ENCODE data around the gene FREY1.
A peak's percentile ranks its signal among the peaks of the same experiment; 100 is the strongest.

The FREY1 gene

DNA sequence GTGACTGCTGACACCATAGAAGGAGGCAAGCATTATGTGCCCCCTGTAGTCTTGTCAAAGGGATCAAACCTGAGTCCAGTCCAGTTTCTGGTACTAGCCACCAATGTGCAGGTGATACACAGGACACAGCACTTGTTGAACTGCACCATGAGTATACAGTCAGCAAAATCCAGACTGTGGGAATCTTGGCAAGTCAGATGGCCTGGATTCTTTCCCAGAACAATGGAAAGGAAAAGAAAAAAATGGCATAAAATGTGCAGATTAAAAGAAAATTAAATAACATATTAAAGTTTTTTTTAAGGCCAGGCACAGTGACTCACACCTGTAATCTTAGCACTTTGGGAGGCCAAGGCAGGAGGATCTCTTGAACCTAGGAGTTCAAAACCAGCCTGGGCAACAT is 43.0 kb downstream of the FREY1 start:
- Histone ChIP-seq H3K9ac (no peak overlapping the region), H3K4me3 (ENCODE audit: low read depth, low read length) (no peak overlapping the region), H3K4me2 (ENCODE audit: low read length) (no peak overlapping the region), H2AFZ (no peak overlapping the region), H3K27ac (no peak overlapping the region), H3K4me1 (peaks cover 5% of the 10 kb centered on the region), H3K36me3 (ENCODE audit: control insufficient read depth, insufficient read depth, low read length) (no peaks in the 10 kb centered on the region), H3K79me2 (no peaks in the 10 kb centered on the region), H3K27me3 (ENCODE audit: control insufficient read depth, insufficient read depth, low read length) (no peaks in the 10 kb centered on the region), H3K9me3 (ENCODE audit: control insufficient read depth, low read length) (no peaks in the 10 kb centered on the region)
- TF ChIP-seq, protein P1, sequence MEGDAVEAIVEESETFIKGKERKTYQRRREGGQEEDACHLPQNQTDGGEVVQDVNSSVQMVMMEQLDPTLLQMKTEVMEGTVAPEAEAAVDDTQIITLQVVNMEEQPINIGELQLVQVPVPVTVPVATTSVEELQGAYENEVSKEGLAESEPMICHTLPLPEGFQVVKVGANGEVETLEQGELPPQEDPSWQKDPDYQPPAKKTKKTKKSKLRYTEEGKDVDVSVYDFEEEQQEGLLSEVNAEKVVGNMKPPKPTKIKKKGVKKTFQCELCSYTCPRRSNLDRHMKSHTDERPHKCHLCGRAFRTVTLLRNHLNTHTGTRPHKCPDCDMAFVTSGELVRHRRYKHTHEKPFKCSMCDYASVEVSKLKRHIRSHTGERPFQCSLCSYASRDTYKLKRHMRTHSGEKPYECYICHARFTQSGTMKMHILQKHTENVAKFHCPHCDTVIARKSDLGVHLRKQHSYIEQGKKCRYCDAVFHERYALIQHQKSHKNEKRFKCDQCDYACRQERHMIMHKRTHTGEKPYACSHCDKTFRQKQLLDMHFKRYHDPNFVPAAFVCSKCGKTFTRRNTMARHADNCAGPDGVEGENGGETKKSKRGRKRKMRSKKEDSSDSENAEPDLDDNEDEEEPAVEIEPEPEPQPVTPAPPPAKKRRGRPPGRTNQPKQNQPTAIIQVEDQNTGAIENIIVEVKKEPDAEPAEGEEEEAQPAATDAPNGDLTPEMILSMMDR (IDR thresholded peaks at IDR 0.05) = no peak

DNA sequence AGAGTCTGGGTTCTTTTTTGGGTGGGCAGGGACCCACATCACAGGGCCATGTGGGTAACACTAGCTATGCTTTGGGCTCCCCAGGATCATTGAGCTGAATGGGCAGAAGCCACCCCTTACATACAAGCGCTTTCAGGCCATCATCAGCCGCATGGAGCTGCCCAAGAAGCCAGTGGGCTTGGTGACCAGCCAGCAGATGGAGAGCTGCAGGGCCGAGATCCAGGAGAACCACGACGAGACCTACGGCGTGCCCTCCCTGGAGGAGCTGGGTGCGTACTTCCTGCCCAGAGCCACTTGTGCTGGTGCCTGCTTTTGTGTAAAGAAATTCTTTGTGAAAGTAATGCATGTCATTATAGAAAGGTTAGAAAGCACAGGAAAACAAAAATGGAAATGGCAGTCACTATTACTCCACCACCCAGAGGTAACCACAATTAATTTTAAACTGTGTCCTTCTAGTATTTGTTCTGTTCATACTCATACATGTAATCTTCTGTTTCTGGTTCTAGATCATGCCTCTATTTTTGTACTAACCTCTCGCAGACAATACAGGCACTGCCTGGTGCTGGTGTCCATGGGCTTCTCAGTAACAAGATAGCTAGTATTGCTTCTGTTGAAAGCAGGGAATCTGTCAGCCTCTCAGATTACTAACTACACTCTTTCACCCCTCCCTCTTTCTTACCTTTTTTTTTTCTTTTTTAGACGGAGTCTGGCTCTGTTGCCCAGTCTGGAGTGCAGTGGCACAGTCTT is 46.1 kb downstream of the FREY1 start:
- peaks cover 19% of the 10 kb centered on the region for H3K4me1 ChIP-seq
- H3K9ac ChIP-seq = no peak overlapping the region

DNA sequence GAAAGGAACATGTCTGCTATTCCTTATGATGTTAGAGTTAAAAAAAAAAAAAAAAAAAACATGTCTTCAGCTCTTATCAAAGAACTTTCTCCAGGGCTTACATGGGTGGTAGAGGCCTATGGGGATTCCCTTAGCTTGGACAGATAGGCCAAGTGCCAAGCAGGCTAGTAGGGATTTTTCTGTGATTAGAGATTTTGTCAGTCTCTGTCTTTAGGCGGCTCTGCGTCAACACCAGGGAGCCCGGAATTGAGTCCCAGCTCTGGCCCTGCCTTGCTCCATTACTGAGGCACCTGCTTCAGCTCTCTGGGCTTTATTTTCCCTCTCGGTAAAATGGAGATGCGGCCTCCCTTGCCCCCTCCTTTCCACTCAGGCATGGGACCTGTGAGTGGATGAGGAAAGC is 46.7 kb downstream of the FREY1 start:
- Histone ChIP-seq H3K4me2 (ENCODE audit: low read length) (no peak overlapping the region), H3K36me3 (ENCODE audit: control insufficient read depth, insufficient read depth, low read length) (no peaks in the 10 kb centered on the region), H3K4me3 (ENCODE audit: low read depth, low read length) (no peak overlapping the region), H3K9ac (no peak overlapping the region), H3K79me2 (no peaks in the 10 kb centered on the region), H3K9me3 (ENCODE audit: control insufficient read depth, low read length) (no peaks in the 10 kb centered on the region), H3K27me3 (ENCODE audit: control insufficient read depth, insufficient read depth, low read length) (no peaks in the 10 kb centered on the region), H2AFZ (no peak overlapping the region), H3K27ac (peak overlapping the region; percentile 79), H3K4me1 (peaks cover 19% of the 10 kb centered on the region)
- TF ChIP-seq, protein P1 (IDR thresholded peaks at IDR 0.05) = no peak

More for the DNA sequence above, 46.1 kb downstream of the FREY1 start:
- Histone ChIP-seq H3K27ac (no peak overlapping the region), H3K27me3 (ENCODE audit: control insufficient read depth, insufficient read depth, low read length) (no peaks in the 10 kb centered on the region), H3K79me2 (no peaks in the 10 kb centered on the region), H3K36me3 (ENCODE audit: control insufficient read depth, insufficient read depth, low read length) (no peaks in the 10 kb centered on the region), H3K4me3 (ENCODE audit: low read depth, low read length) (no peak overlapping the region), H3K9me3 (ENCODE audit: control insufficient read depth, low read length) (no peaks in the 10 kb centered on the region), H3K4me2 (ENCODE audit: low read length) (no peak overlapping the region), H2AFZ (no peak overlapping the region)
- TF ChIP-seq, protein P1 (IDR thresholded peaks at IDR 0.05) = no peak

DNA sequence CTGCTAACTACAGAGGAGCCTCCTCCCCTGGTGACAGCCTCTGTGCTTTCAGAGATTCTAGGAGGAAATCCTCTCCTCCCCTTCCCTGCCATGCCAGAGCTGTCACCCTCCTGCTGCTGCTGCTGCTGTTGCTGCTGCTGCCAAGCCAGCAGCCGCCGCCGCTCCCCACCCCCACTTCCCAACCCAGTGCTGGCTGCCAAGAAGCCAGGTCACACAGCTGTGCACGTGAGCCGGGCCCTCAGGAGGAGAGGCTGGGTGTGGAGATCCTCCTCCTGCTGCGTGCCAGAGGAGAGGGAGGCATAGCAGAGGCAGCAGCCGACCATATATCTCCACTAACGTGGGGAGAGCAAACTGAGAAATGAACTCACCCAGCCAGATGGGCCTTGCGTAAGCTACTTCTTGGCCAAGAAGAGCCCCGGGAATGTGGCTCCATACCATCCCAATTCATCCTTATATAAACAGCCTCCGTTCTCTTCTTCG is 47.4 kb downstream of the FREY1 start:
- no peak overlapping the region for H3K9ac ChIP-seq
- H3K9me3 ChIP-seq (ENCODE audit: control insufficient read depth, low read length) = no peaks in the 10 kb centered on the region
- H2AFZ ChIP-seq = peak overlapping the region; percentile 0
- H3K4me3 ChIP-seq (ENCODE audit: low read depth, low read length) = no peak overlapping the region
- H3K4me2 ChIP-seq (ENCODE audit: low read length) = peak overlapping the region; percentile 28
- no peaks in the 10 kb centered on the region for H3K27me3 ChIP-seq (ENCODE audit: control insufficient read depth, insufficient read depth, low read length)
- no peaks in the 10 kb centered on the region for H3K36me3 ChIP-seq (ENCODE audit: control insufficient read depth, insufficient read depth, low read length)
- H3K79me2 ChIP-seq = no peaks in the 10 kb centered on the region
- H3K4me1 ChIP-seq = peaks cover 19% of the 10 kb centered on the region
- peak overlapping the region; percentile 79 for H3K27ac ChIP-seq
- TF ChIP-seq, protein P1 (IDR thresholded peaks at IDR 0.05) = no peak

All from parathyroid adenoma (tissue), 2 donors.